Measurements from ENCODE around the gene NRP1.

The NRP1 gene

DNA sequence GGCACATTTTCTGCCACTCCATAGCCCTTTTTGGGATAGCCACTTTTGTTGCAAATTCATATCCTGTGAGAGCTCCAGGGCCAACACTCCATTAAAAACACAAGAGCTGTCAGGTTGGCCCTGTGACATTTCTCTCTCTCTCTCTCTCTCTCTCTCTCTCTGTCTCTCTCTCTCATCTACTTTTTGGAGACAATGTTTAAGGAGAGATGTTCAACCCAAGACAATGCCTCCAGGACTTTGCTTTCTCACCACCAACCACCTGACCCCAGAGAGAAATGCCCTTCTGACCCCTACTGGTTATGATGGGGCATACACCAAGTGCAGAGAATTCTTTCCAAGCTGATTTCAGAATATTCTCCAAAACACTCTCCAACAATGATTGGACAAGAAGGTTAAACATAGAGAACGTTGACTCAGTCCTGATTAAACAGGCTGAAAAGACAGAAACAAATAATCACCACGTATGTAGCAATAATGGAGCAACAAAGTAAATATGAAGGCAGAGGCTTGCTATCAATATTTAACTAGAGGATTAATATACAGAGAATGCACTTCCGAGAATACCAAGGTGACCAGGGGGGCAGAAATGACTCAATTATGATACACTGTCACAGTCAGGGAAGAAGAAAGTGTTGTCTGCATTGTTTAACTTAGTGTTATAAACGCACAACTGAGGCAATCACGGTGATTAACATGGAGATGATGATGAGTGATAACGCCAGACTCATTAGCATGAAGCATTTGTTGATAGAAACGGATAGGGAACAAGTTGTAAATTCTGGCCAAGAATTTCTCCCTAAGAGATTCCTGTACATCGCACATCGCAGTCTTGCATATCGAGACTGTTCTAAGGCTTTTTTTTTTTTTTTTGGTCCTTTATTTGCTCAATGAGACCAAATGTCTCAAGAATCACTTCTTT, 178.5 kb downstream of the NRP1 start:
- CTCF ChIA-PET: interaction anchor here (0.6 to 2.2 kb wide), 12 partner anchors 9 to 150 kb away, joined by 3 to 16 read pairs (median 3); no protein-coding TSS in a partner anchor
- TF ChIP-seq, protein P1, sequence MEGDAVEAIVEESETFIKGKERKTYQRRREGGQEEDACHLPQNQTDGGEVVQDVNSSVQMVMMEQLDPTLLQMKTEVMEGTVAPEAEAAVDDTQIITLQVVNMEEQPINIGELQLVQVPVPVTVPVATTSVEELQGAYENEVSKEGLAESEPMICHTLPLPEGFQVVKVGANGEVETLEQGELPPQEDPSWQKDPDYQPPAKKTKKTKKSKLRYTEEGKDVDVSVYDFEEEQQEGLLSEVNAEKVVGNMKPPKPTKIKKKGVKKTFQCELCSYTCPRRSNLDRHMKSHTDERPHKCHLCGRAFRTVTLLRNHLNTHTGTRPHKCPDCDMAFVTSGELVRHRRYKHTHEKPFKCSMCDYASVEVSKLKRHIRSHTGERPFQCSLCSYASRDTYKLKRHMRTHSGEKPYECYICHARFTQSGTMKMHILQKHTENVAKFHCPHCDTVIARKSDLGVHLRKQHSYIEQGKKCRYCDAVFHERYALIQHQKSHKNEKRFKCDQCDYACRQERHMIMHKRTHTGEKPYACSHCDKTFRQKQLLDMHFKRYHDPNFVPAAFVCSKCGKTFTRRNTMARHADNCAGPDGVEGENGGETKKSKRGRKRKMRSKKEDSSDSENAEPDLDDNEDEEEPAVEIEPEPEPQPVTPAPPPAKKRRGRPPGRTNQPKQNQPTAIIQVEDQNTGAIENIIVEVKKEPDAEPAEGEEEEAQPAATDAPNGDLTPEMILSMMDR (IDR thresholded peaks at IDR 0.05; ENCODE audit: insufficient read depth, low read length, missing control alignments): peak; percentile 51
- no peak overlapping the region for H3K4me3 ChIP-seq (ENCODE audit: low read depth, low read length)
- POLR2A ChIA-PET: no interaction called here
- no peak for DNase-seq (ENCODE audit: low read depth, low spot score)

- ChIA-PET POLR2A (no interaction called here), CTCF (interaction anchor here (0.9 to 2.2 kb wide), 10 partner anchors 9 to 151 kb away, joined by 3 to 16 read pairs (median 4); no protein-coding TSS in a partner anchor)
- DNase-seq (ENCODE audit: low read depth, low spot score): no peak
- H3K4me3 ChIP-seq (ENCODE audit: low read depth, low read length): no peak overlapping the region
- TF ChIP-seq, protein P1 (IDR thresholded peaks at IDR 0.05; ENCODE audit: insufficient read depth, low read length, missing control alignments): no peak
Observed at GRCh38 chr10:33154590-33154989, 179.9 kb downstream of the NRP1 start.

DNA sequence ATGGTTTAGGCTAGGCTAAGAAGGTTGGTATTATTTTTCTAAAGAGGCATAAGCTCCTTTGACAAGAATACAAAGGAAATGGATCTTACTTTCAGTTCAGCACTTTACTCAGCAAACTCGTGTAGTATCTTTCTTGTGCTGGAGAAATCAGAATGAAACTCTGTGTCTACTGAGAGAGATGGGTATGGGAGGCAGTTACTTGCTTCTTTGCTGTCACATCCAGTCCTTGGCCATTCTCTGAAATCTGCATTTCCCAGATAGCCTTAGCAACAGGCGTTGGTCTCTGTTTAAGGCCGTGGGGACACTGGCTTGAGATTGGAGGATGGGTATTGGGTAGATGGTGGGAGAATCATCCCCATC, 180.5 kb downstream of the NRP1 start:
- DNase-seq (ENCODE audit: low read depth, low spot score): no peak
- no peak overlapping the region for H3K4me3 ChIP-seq (ENCODE audit: low read depth, low read length)
- CTCF ChIA-PET: interaction anchor here (0.8 to 2.0 kb wide), 6 partner anchors 8 to 144 kb away, joined by 3 to 8 read pairs (median 5); no protein-coding TSS in a partner anchor
- POLR2A ChIA-PET: no interaction called here
- TF ChIP-seq, protein P1 (IDR thresholded peaks at IDR 0.05; ENCODE audit: insufficient read depth, low read length, missing control alignments): no peak

- CTCF ChIA-PET: interaction anchor here (0.7 to 2.0 kb wide), 8 partner anchors 8 to 963 kb away, joined by 3 to 8 read pairs (median 4); no protein-coding TSS in a partner anchor
- TF ChIP-seq, protein P1 (IDR thresholded peaks at IDR 0.05; ENCODE audit: insufficient read depth, low read length, missing control alignments): no peak
- DNase-seq (ENCODE audit: low read depth, low spot score): no peak
- POLR2A ChIA-PET: no interaction called here
- H3K4me3 ChIP-seq (ENCODE audit: low read depth, low read length): no peak overlapping the region
Observed at GRCh38 chr10:33153251-33153967, 181.1 kb downstream of the NRP1 start.

DNA sequence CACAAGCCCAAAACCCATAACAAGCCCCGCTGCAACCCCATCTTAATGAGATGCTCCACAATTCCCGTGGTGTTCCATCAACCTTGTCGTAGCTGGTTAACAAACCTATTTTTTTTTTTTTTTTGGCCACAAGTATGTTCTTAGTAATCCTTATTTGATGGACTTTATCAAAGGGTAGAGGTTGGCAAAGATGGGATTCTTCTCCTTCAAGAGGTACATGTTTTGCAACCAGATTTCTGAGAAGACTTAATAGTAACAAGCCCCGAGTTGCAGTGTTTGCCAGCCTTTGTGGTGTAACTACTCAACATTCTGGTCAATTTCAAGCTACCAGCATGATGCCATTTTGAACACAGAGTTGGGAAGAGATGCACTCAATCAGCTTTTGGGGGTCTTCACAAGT, 181.7 kb downstream of the NRP1 start:
- no peak for DNase-seq (ENCODE audit: low read depth, low spot score)
- POLR2A ChIA-PET: no interaction called here
- CTCF ChIA-PET: interaction anchor here (0.7 to 1.3 kb wide), 3 partner anchors 11 to 962 kb away, joined by 3 to 7 read pairs (median 3); no protein-coding TSS in a partner anchor
- no peak overlapping the region for H3K4me3 ChIP-seq (ENCODE audit: low read depth, low read length)
- TF ChIP-seq, protein P1 (IDR thresholded peaks at IDR 0.05; ENCODE audit: insufficient read depth, low read length, missing control alignments): no peak

DNA sequence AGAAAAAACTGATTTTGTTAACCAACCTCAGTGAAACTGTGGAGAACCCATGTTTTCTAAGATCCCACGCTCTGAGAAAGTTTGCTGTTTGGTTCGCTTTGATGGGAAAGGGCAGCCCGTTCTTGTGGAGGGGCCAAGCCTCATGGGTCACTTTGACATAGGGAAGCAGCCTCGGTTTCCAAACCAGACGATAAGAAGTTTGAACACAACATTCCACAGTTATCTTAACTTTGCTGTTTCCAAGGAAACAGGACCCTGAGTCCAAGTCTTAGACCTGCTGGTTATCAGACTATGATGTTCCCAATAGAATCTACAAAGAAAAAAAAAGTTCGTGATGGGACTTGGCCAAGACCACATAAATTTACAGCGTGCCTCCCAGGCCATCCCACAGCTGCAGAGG, 182.3 kb downstream of the NRP1 start:
- TF ChIP-seq, protein P1 (IDR thresholded peaks at IDR 0.05; ENCODE audit: insufficient read depth, low read length, missing control alignments): no peak
- no peak for DNase-seq (ENCODE audit: low read depth, low spot score)
- CTCF ChIA-PET: no interaction called here
- no peak overlapping the region for H3K4me3 ChIP-seq (ENCODE audit: low read depth, low read length)
- POLR2A ChIA-PET: no interaction called here
